ENCODE results near the gene MARCHF7.
"Not testable (repeated sequence)": the region's sequence is repeated elsewhere in the genome, so short reads cannot be mapped to it uniquely, and the experiment has no call there.

- not testable (repeated sequence) for TF ChIP-seq POLR2AphosphoS5 (IDR thresholded peaks at IDR 0.05; ENCODE audit: low read length); ZBTB33 (IDR thresholded peaks at IDR 0.05); CBX3 (IDR thresholded peaks at IDR 0.05; ENCODE audit: borderline replicate concordance, low read depth); CTCF (IDR thresholded peaks at IDR 0.05 in 2 of 3, conservative IDR thresholded peaks at IDR 0.05 in 1 of 3; ENCODE audit: control insufficient read depth in 2 of 3, extremely low read depth in 1 of 3, insufficient read depth in 1 of 3, low read depth in 3 of 3, low read length in 3 of 3); POLR2A (IDR thresholded peaks at IDR 0.05; ENCODE audit: low read depth, low read length); EZH2 (IDR thresholded peaks at IDR 0.05; ENCODE audit: borderline replicate concordance, control insufficient read depth, low read depth, low read length); REST (IDR thresholded peaks at IDR 0.05; ENCODE audit: low read depth, low read length); MYC (IDR thresholded peaks at IDR 0.05; ENCODE audit: insufficient read depth, insufficient read length, insufficient replicate concordance, low read length, severe bottlenecking); ZSCAN29 (IDR thresholded peaks at IDR 0.05); TCF7 (IDR thresholded peaks at IDR 0.05; ENCODE audit: borderline replicate concordance); CREM (IDR thresholded peaks at IDR 0.05; ENCODE audit: low read depth)
These were observed 4.1 kb downstream of the MARCHF7 start for GRCh38 chr2:159716409-159716808.

Measured in GM12878 (cell line).